ENCODE measurements around the gene ZNF362.

Gene ZNF362

GRCh38 chr1:33255347-33256220 is 708 bp upstream of the ZNF362 start:
- Histone ChIP-seq H3K4me1 (ENCODE audit: insufficient read depth, low read length) (peaks cover 13% of the 10 kb centered on the region), H3K9ac (ENCODE audit: low read depth, low read length) (peak overlapping the region; percentile 67), H3K9me3 (ENCODE audit: control insufficient read depth, insufficient read depth, low read length) (no peaks in the 10 kb centered on the region)

GRCh38 chr1:33256221-33256470 is 146 bp upstream of the ZNF362 start:
- peaks cover 13% of the 10 kb centered on the region for H3K4me1 ChIP-seq (ENCODE audit: insufficient read depth, low read length)

More at GRCh38 chr1:33255347-33256220, 708 bp upstream of the ZNF362 start:
- H3K36me3 ChIP-seq (ENCODE audit: insufficient read depth, low read length): no peaks in the 10 kb centered on the region

GRCh38 chr1:33257207-33257771 is 997 bp downstream of the ZNF362 start:
- Histone ChIP-seq H3K4me1 (ENCODE audit: insufficient read depth, low read length) (peaks cover 13% of the 10 kb centered on the region), H3K9me3 (ENCODE audit: control insufficient read depth, insufficient read depth, low read length) (no peaks in the 10 kb centered on the region), H3K36me3 (ENCODE audit: insufficient read depth, low read length) (no peaks in the 10 kb centered on the region), H3K9ac (ENCODE audit: low read depth, low read length) (peak overlapping the region; percentile 98)

More at GRCh38 chr1:33256221-33256470, 146 bp upstream of the ZNF362 start:
- Histone ChIP-seq H3K36me3 (ENCODE audit: insufficient read depth, low read length) (no peaks in the 10 kb centered on the region), H3K9ac (ENCODE audit: low read depth, low read length) (peak overlapping the region; percentile 23; the same call in 1 of the 2 replicates), H3K9me3 (ENCODE audit: control insufficient read depth, insufficient read depth, low read length) (no peaks in the 10 kb centered on the region)

GRCh38 chr1:33257772-33258712 is 1.8 kb downstream of the ZNF362 start:
- peaks cover 13% of the 10 kb centered on the region for H3K4me1 ChIP-seq (ENCODE audit: insufficient read depth, low read length)
- H3K9ac ChIP-seq (ENCODE audit: low read depth, low read length): peak overlapping the region; percentile 98
- no peaks in the 10 kb centered on the region for H3K36me3 ChIP-seq (ENCODE audit: insufficient read depth, low read length)
- no peaks in the 10 kb centered on the region for H3K9me3 ChIP-seq (ENCODE audit: control insufficient read depth, insufficient read depth, low read length)

GRCh38 chr1:33258788-33259274 is 2.5 kb downstream of the ZNF362 start:
- no peak overlapping the region for H3K9ac ChIP-seq (ENCODE audit: low read depth, low read length)

GRCh38 chr1:33259879-33260278 is 3.6 kb downstream of the ZNF362 start:
- no peak overlapping the region for H3K9ac ChIP-seq (ENCODE audit: low read depth, low read length)
- no peaks in the 10 kb centered on the region for H3K36me3 ChIP-seq (ENCODE audit: insufficient read depth, low read length)
- H3K9me3 ChIP-seq (ENCODE audit: control insufficient read depth, insufficient read depth, low read length): no peaks in the 10 kb centered on the region
- H3K4me1 ChIP-seq (ENCODE audit: insufficient read depth, low read length): peaks cover 13% of the 10 kb centered on the region

More at GRCh38 chr1:33258788-33259274, 2.5 kb downstream of the ZNF362 start:
- peaks cover 13% of the 10 kb centered on the region for H3K4me1 ChIP-seq (ENCODE audit: insufficient read depth, low read length)
- H3K36me3 ChIP-seq (ENCODE audit: insufficient read depth, low read length): no peaks in the 10 kb centered on the region
- no peaks in the 10 kb centered on the region for H3K9me3 ChIP-seq (ENCODE audit: control insufficient read depth, insufficient read depth, low read length)

GRCh38 chr1:33260439-33260838 is 4.1 kb downstream of the ZNF362 start:
- no peaks in the 10 kb centered on the region for H3K36me3 ChIP-seq (ENCODE audit: insufficient read depth, low read length)
- H3K4me1 ChIP-seq (ENCODE audit: insufficient read depth, low read length): peaks cover 13% of the 10 kb centered on the region
- H3K9ac ChIP-seq (ENCODE audit: low read depth, low read length): no peak overlapping the region
- H3K9me3 ChIP-seq (ENCODE audit: control insufficient read depth, insufficient read depth, low read length): no peaks in the 10 kb centered on the region

GRCh38 chr1:33261344-33261743 is 5.1 kb downstream of the ZNF362 start:
- Histone ChIP-seq H3K9ac (ENCODE audit: low read depth, low read length) (no peak overlapping the region), H3K4me1 (ENCODE audit: insufficient read depth, low read length) (peaks cover 13% of the 10 kb centered on the region), H3K36me3 (ENCODE audit: insufficient read depth, low read length) (no peaks in the 10 kb centered on the region), H3K9me3 (ENCODE audit: control insufficient read depth, insufficient read depth, low read length) (no peaks in the 10 kb centered on the region)

- Histone ChIP-seq H3K9ac (ENCODE audit: low read depth, low read length) (no peak overlapping the region), H3K9me3 (ENCODE audit: control insufficient read depth, insufficient read depth, low read length) (no peaks in the 10 kb centered on the region), H3K4me1 (ENCODE audit: insufficient read depth, low read length) (peaks cover 5% of the 10 kb centered on the region; the same call in 1 of the 2 replicates), H3K36me3 (ENCODE audit: insufficient read depth, low read length) (no peaks in the 10 kb centered on the region; the same call in none of the 2 replicates)
These were observed 7.7 kb downstream of the ZNF362 start for GRCh38 chr1:33263890-33264504.

- H3K9me3 ChIP-seq (ENCODE audit: control insufficient read depth, insufficient read depth, low read length): no peaks in the 10 kb centered on the region
- no peak overlapping the region for H3K9ac ChIP-seq (ENCODE audit: low read depth, low read length)
- 0 out of 2 replicates have a peak, but pooled peaks cover 3% of the 10 kb centered on the region for H3K4me1 ChIP-seq (ENCODE audit: insufficient read depth, low read length)
- no peaks in the 10 kb centered on the region; the same call in none of the 2 replicates for H3K36me3 ChIP-seq (ENCODE audit: insufficient read depth, low read length)
These were observed 9.7 kb downstream of the ZNF362 start for GRCh38 chr1:33265780-33266605.

GRCh38 chr1:33266766-33267165 is 10.5 kb downstream of the ZNF362 start:
- H3K4me1 ChIP-seq (ENCODE audit: insufficient read depth, low read length): 0 out of 2 replicates have a peak, but pooled peaks cover 3% of the 10 kb centered on the region
- H3K9ac ChIP-seq (ENCODE audit: low read depth, low read length): no peak overlapping the region
- no peaks in the 10 kb centered on the region for H3K9me3 ChIP-seq (ENCODE audit: control insufficient read depth, insufficient read depth, low read length)
- no peaks in the 10 kb centered on the region; the same call in none of the 2 replicates for H3K36me3 ChIP-seq (ENCODE audit: insufficient read depth, low read length)

GRCh38 chr1:33267468-33268205 is 11.3 kb downstream of the ZNF362 start:
- no peak overlapping the region for H3K9ac ChIP-seq (ENCODE audit: low read depth, low read length)
- H3K36me3 ChIP-seq (ENCODE audit: insufficient read depth, low read length): no peaks in the 10 kb centered on the region; the same call in none of the 2 replicates
- H3K4me1 ChIP-seq (ENCODE audit: insufficient read depth, low read length): 0 out of 2 replicates have a peak, but pooled peaks cover 3% of the 10 kb centered on the region
- H3K9me3 ChIP-seq (ENCODE audit: control insufficient read depth, insufficient read depth, low read length): no peaks in the 10 kb centered on the region

Measured in ES-I3 (cell line).